Pancreas (tissue), 10 donors: ENCODE results near the gene BHLHA9. TPM values are rescaled to one million over a fixed set of nuclear protein-coding genes. Genes with fewer than 3 reads are reported as not detected.
"Not testable (repeated sequence)": the region's sequence is repeated elsewhere in the genome, so short reads cannot be mapped to it uniquely, and the experiment has no call there.

Source experiments
- ATAC-seq, 4 donors: fragments of 200-7000 bp; cut with Tn5 transposase; one replicate each; pipeline versions ENCODE4 v1.8.0 to v1.9.1; 2020; ENCODE audit warnings: mild to moderate bottlenecking in 4 of 4, moderate library complexity in 4 of 4
- DNase-seq, 6 donors: peaks; one replicate each; pipeline ENCODE4 v3.0.0-alpha.2; 2020
- FAIRE-seq: peaks from 2 replicates; lab custom pipeline; 2012; peaks lifted over from hg19 to GRCh38; lab: Jason Lieb, UNC
- H3K27ac ChIP-seq, 4 donors: fragments of 200-600 bp; sonication (generic); 1 replicate in 3 of 4; 2 replicates in 1 of 4; pipeline versions ENCODE4 v1.5.0 to v1.8.0; 2020
- H3K27me3 ChIP-seq, 4 donors: fragments of 200-600 bp; one replicate each; pipeline ENCODE4 v1.8.0; 2021
- H3K36me3 ChIP-seq, 3 donors: fragments of 200-600 bp; sonication (generic) in 1 of 3; one replicate each; pipeline versions ENCODE4 v1.5.0 to v1.8.0; 2020 to 2021
- H3K4me1 ChIP-seq, 3 donors: fragments of 200-600 bp; one replicate each; pipeline ENCODE4 v1.8.0; 2021
- H3K4me3 ChIP-seq, 4 donors: fragments of 200-600 bp; sonication (generic) in 2 of 4; one replicate each; pipeline versions ENCODE4 v1.5.0 to v1.8.0; 2020 to 2021
- H3K9me3 ChIP-seq, 4 donors: fragments of 200-600 bp; one replicate each; pipeline ENCODE4 v1.8.0; 2021
- CTCF ChIP-seq, 4 donors: fragments of 200-600 bp; sonication (generic) in 3 of 4; IDR thresholded peaks; one replicate each; pipeline versions ENCODE4 v1.5.0 to v1.8.0; 2021; ENCODE audit warnings: antibody characterized with exemption in 4 of 4
- WGBS, 2 donors: extraction: QIAGEN DNeasy Blood & Tissue Kit; methylation state at CpG; one replicate each; pipeline ENCODE4 v1.1.7; 2013; 5-methylcytosine and 5-hydroxymethylcytosine counted together
- intact Hi-C, 3 donors: fragments of 100-400 bp; cut with DNase I; formaldehyde crosslinking; loops; one replicate each; pipeline versions ENCODE4 v1.11.1 to v1.14.2; 2022
- polyA plus RNA-seq, 2 donors: library from polyadenylated mRNA; stranded (reverse); fragments of 200-250 nt; gene quantifications; one replicate each; pipeline ENCODE4 v1.2.3, GENCODE V29; 2013
- total RNA-seq, 6 donors: library from RNA; stranded (reverse); fragmentation: NEBNext Ultra II Directional in 4 of 6; extraction: Animal tissue kit (Norgen Biotek cat#: 25700) in 4 of 6; gene quantifications; one replicate each; pipeline versions ENCODE4 v1.2.1 to v1.2.4, GENCODE V29; 2021 to 2023
- donor health status: healthy with polysubstance abuse.
- donor health status: DM: no; HTN: no; CAD: no; lungs with moderate emphysema.
- donor health status: DM: no; HTN: no; CAD: no.
- donor health status: control.
- donor health status: control.
- donor health status: Bipolar disorder and iron deficiency.
- donor health status: DM: yes; HTN: yes; CAD: no.
- donor health status: DM: no; HTN: no; CAD: no.
- donor health status: DM: no; HTN: no; CAD: no.
- donor health status: DM: yes; HTN: yes; CAD: no.

Gene BHLHA9
- total and polyA plus RNA-seq, 8 donors, result not detected

- Histone ChIP-seq H3K27ac (no peak overlapping the region), H3K27me3 (peaks cover 0 to 2% (median 0%) of the 10 kb centered on the region in 4 donors), H3K4me3 (no peak overlapping the region), H3K36me3 (no peaks in the 10 kb centered on the region), H3K9me3 (no peaks in the 10 kb centered on the region), H3K4me1 (no peaks in the 10 kb centered on the region)
- 68 to 78% methylated on average over 15 to 17 of the region's 17 CpGs for WGBS, 2 donors
- DNase-seq (no peak), FAIRE-seq (no peak), ATAC-seq (no peak)
- no peak for TF ChIP-seq CTCF (IDR thresholded peaks at IDR 0.05)
- intact Hi-C loops, result no loop called here
Measured at GRCh38 chr17:1300371-1300905, 30.2 kb downstream of the BHLHA9 start.

GRCh38 chr17:1301546-1301945, 31.3 kb downstream of the BHLHA9 start:
- intact Hi-C loops, result no loop called here
- FAIRE-seq (no peak), ATAC-seq (no peak), DNase-seq (no peak)
- no peak for TF ChIP-seq CTCF (IDR thresholded peaks at IDR 0.05)
- 65 to 73% methylated on average over 14 of the region's 14 CpGs for WGBS, 2 donors
- Histone ChIP-seq H3K27ac (no peak overlapping the region), H3K4me3 (no peak overlapping the region), H3K36me3 (no peaks in the 10 kb centered on the region), H3K4me1 (no peaks in the 10 kb centered on the region), H3K9me3 (no peaks in the 10 kb centered on the region), H3K27me3 (peaks cover 0 to 2% (median 0%) of the 10 kb centered on the region in 4 donors)

GRCh38 chr17:1302761-1303160, 32.5 kb downstream of the BHLHA9 start:
- TF ChIP-seq CTCF (IDR thresholded peaks at IDR 0.05), result no peak
- Histone ChIP-seq H3K9me3 (no peaks in the 10 kb centered on the region), H3K36me3 (no peaks in the 10 kb centered on the region), H3K4me3 (no peak overlapping the region), H3K27me3 (peaks cover 0 to 2% (median 0%) of the 10 kb centered on the region in 4 donors), H3K4me1 (no peaks in the 10 kb centered on the region), H3K27ac (no peak overlapping the region)
- FAIRE-seq (no peak), DNase-seq (no peak), ATAC-seq (no peak)
- WGBS, 2 donors, result 76 to 80% methylated on average over 18 of the region's 18 CpGs
- intact Hi-C loops, result no loop called here

- Histone ChIP-seq H3K36me3 (no peaks in the 10 kb centered on the region), H3K4me3 (no peak overlapping the region), H3K27ac (no peak overlapping the region), H3K4me1 (no peaks in the 10 kb centered on the region), H3K27me3 (peaks cover 0 to 2% (median 0%) of the 10 kb centered on the region in 4 donors), H3K9me3 (no peaks in the 10 kb centered on the region)
- FAIRE-seq (no peak), DNase-seq (no peak), ATAC-seq (no peak)
- intact Hi-C loops, result no loop called here
- 63 to 73% methylated on average over 5 of the region's 5 CpGs for WGBS, 2 donors
- no peak for TF ChIP-seq CTCF (IDR thresholded peaks at IDR 0.05)
Measured at GRCh38 chr17:1304522-1304921, 34.3 kb downstream of the BHLHA9 start.

- ATAC-seq (no peak), DNase-seq (no peak), FAIRE-seq (no peak)
- Histone ChIP-seq H3K4me1 (no peaks in the 10 kb centered on the region), H3K27ac (no peak overlapping the region), H3K36me3 (no peaks in the 10 kb centered on the region), H3K4me3 (no peak overlapping the region), H3K9me3 (no peaks in the 10 kb centered on the region), H3K27me3 (peaks cover 0 to 2% (median 0%) of the 10 kb centered on the region in 4 donors)
- intact Hi-C loops, result no loop called here
- 64 to 65% methylated on average over 19 of the region's 19 CpGs for WGBS, 2 donors
- no peak for TF ChIP-seq CTCF (IDR thresholded peaks at IDR 0.05)
Measured at GRCh38 chr17:1304962-1305563, 34.8 kb downstream of the BHLHA9 start.

GRCh38 chr17:1307829-1308228, 37.6 kb downstream of the BHLHA9 start:
- intact Hi-C loops, FAIRE-seq, H3K27ac ChIP-seq, H3K9me3 ChIP-seq, ATAC-seq, H3K4me1 ChIP-seq, H3K27me3 ChIP-seq, H3K4me3 ChIP-seq, DNase-seq, H3K36me3 ChIP-seq: not testable (repeated sequence)
- 66 to 70% methylated on average over 10 to 13 of the region's 16 CpGs for WGBS, 2 donors
